ENCODE data around the gene PAIP2B.
"Not testable (repeated sequence)": the region's sequence is repeated elsewhere in the genome, so short reads cannot be mapped to it uniquely, and the experiment has no call there.

The PAIP2B gene

DNA sequence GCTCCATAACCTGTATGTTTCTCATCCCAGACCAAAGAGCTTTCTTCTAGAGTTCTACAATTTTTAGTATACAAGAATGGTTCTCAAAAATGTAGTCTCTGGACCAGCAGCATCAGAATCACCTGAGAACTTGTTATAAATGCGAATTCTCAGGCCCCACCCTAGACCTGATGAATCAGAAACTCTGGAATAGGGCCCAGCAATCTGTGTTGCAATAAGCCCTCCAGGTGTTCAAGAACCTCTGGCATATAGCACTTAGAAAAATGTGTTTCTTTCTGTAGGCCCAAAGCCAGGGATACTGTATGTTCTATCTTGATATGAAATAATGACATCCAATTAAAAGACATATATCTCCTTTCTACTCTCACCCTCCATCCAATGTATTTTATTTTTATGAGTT lies 10.4 kb downstream of the PAIP2B start:
- DNase-seq (ENCODE audit: low read depth) = no peak

DNA sequence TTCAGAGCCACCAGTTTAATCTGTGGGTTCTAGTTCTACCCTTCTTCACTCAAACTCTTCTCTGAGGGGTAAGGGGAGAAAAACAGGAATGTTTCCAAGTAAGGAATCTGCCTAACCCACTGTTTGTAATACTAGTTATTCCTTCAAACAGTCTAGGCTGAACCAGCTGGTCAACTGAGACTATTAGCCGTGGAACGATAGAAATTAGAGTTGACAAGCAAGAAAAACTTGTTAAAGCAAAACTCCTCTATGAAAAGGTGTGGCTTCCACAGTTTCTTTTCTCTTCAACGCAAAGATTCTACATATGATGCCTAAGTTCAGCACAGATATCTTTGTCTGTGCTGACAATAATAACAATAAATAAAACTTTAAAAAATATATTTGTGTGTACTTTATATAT lies 11.5 kb downstream of the PAIP2B start:
- no peak for DNase-seq (ENCODE audit: low read depth)

DNA sequence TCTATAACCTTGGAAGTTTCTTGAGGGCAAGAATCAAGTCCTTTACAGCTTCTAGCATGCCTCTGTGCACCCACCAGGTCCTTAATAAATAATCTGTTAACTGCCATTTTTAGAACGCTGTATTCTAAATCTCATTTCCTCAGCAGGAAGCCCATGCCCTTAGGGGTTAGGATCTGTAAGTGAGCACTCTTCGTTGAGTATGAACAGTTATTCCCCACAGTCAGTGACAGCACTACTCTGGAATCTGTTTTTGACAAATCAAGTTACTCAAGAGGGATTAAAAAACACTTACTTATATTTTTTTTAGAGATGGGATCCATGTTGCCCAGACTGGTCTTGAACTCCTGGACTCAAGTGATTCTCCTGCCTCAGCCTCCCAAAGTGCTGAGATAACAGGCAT lies 14.6 kb downstream of the PAIP2B start:
- DNase-seq (ENCODE audit: low read depth) = no peak

DNA sequence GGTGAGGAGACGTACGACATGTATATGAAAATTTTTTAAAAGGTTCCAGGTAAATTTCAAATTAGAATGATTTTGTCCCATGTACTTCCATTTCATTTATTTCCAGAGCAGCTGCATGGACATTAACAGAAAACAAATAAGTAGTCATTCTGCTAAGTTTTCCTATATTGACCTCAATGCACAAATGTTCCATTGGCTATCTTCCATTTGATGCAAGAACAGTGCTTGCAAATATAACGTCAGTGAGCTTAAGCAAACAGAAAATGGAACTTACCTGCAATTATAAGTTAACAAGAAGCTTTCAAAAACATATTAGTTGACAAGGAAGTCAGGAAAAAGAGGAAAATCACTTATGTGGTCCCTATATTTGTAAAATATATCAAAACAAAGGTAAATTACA lies 16.6 kb downstream of the PAIP2B start:
- DNase-seq (ENCODE audit: low read depth) = no peak

DNA sequence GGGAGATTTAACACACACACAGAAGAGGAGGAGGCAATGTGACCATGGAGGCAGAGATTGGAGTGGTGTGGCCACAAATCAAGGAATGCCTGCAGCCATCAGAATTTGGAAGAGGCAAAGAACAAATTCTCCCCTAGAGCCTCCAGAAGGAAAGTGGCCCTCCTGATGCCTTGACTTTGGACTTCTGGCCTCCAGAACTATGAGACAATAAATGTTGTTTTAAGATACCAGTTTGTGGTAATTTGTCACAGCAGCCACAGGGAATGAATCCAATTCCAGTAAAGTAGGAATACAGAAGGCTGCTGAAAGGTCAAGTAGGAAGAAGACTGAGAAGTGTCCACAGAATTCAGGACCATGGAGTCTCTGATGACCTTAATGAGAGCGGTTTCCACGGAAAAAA lies 18.1 kb downstream of the PAIP2B start:
- DNase-seq (ENCODE audit: low read depth) = no peak

DNA sequence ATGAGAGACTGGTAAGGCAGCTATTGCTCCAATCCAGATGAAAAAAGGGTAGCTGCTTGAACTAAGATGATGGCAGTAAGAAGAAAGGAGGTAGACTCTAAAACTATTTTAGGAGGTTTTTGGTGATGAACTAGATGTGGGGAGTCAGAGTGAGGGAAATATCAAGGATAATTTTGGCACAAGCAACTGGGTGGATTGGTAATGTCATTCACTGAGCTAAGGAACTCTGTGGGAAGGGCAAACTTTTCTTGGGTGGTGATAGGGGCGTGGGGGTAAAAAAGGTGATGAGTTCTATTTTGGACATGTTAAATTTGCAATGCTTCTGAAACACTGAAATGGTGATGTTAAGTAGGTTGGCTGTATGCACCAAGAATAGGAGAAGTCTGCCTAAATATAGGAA lies 19.3 kb downstream of the PAIP2B start:
- DNase-seq (ENCODE audit: low read depth) = no peak

DNA sequence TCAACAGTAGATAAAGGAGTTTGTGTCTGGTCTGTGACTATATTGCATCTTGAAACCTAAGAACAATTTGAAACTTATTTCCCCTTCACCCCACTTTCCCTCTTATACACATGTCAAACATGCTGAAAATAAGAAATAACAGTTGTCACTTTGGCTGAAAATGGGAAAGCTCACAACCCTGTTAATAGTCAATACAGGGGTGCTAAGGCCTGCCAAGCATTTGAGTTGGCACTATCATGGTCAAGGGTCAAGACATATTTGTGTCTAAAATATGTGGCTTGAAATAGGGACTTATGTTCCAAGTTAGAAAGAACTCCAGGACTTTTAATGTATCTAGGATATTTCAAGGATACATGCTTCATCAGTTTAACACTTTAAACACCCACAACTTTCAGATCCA lies 20.6 kb downstream of the PAIP2B start:
- DNase-seq (ENCODE audit: low read depth) = no peak

DNA sequence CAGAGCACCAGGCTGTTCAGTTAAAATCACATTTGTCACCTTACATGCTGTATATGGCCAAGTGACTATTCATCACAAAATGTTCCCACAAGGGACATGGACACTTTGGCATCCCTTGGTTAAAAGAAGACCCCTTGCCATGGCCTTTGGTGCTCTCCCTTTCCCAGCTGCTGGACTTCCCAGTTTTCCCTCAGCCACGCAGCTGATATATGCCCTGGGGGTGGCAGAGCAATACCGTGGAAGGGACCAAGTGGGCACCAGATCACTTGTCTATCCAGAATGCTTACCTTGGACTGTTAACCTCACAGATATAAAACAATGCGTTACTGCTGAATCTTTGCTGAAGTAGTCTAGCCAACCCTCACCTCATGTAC lies 35.3 kb downstream of the PAIP2B start:
- DNase-seq (ENCODE audit: low read depth) = no peak

DNA sequence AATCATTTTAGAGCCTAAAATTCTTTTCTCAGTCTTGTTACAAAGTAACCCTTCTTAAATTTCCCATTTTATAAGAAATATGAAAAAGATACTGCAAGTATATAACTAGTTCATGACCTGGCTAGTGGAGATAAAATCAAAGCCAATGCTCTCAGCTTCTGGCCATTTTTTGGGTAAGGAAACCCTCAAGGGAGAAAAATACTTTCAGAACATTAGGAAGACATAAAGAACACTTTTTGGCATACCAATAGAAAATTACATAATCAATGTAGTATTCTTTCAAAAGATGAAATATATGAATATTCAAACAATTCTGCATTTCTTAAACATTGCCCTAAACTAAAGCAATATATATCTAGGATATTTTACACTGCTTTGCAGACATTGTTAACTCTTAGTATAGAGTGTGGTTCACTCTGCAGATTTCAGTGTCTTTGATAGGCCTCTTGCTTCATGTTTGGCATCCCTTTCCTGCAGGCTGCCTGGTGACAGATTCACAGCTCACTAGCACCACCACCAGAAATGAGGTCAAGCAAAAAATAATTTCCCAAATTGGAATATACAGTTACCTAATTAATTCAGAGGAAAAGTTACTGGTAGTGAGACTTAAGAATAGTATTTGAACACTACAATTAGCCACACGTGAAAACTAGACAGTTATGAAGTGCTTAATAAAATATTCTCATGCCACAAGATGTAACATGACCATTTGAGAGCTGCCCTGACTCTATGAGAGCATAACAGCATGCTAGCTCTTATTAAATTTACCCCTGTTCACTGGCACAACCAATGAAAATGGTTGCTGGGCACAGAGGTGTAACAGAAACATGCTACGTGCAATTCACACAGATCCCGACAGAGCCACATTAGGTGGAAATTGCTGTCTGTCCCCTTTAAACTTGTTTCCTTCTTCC lies 36.0 kb downstream of the PAIP2B start:
- DNase-seq (ENCODE audit: low read depth) = no peak

DNA sequence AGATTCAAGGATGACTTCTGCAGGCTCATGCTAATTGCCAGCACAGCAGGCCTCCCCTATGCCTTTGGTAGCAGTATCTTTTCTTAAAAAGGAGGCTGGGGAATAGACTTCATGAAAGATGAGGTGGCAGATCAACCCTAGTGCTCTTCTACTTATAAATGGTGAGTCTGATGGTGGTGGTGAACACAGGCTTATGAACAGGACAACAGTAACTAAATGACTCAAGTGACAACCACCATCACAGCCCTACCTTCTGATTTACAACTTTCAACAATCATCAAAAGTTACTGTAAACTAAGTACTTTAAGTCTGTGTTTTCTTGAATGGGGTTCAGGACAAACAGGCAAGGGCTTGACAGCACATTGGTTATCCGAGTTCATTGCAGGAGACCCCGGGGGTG lies 39.3 kb downstream of the PAIP2B start:
- DNase-seq (ENCODE audit: low read depth) = no peak

DNA sequence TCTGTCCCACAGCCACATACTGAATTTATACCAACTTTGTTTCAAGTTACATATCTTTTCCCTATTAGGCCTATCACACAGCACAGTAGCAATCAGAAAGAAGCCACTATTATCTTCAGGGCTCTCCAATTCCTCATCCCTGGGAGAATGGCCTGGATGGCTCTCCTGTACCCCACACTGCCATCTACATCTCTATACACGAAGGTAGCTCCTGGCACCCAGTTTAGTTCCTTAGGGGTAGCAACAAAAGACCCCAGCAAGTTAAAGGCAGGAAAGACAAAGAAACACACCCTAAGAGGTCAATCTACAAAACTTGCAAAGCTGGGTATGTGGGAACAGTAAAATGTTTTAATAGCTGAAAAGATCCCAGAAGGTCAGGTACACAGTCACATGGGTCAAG lies 39.9 kb downstream of the PAIP2B start:
- no peak for DNase-seq (ENCODE audit: low read depth)

DNA sequence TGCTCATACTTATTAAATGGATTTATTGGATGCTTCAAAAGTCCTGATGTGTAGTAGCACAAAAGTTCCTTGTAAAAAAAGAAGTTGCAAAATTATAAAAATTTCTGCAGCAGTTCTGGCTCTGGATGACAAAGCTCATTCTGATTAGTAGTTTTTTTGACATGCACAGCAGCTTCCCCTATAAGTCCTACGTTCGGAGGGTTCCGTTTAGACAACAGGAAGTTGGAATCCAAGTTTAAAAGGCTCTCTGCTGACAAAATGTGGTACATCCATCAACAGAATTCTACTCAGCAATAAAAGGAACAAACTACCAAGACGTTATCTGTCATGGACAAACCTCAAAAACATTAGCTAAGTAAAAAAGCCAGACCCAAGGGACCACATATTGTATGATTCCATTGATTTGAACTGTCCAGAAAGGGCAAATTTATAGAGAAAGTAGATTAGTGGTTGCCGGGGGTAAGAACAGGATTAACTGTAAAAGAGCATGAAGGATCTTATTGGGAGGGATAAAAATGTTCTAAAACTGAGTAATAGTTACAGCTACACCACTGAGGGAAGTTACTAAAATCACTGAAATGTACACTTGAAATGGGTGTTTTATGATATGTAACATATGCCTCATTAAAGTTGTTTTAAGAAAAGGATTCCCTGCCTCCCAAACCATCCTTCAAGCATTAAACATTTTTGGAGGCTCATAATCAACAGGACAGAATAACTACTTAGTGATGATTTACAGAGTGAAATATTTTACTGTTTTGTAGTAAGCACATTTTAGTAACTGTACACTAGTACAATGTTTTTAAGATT lies 43.4 kb downstream of the PAIP2B start:
- DNase-seq (ENCODE audit: low read depth) = not testable (repeated sequence)

DNA sequence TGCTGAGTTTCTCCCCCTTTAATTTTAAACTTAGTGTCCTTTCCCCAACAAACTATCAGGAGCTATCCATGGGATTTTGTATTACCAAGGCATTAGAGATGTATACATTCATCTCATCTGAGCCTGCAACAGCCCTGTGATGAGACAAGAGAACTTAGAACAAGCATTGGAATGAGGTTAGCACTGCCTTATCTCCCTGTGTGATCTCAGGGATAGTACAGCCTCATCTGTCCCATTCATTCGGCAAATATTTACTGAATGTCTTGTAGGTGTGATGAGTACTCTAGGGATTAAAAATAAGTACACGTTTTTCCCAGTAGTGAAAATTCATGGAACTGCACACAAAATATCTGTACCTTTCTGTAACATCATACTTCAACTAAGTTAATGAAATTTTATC lies 45.6 kb downstream of the PAIP2B start:
- DNase-seq (ENCODE audit: low read depth) = no peak

DNA sequence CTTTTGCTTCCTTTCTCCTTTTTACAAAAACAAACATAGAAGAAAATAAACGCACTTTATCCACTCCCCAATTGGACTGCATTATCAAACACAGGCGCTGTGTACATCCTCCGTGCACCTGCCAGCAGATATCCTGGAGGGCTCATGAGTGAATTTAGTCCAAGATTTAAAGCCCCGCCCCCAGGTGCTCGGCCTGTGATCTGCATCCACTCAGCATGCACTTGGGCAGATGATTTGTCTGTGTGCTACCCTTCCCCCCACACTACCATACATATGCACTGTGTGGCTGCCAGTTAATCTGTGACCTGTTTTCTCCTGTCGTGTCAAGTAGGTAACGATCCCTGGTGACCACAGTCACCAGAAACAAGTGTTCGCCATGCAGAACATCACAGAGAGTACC lies 48.1 kb downstream of the PAIP2B start:
- DNase-seq (ENCODE audit: low read depth) = not testable (repeated sequence)

DNA sequence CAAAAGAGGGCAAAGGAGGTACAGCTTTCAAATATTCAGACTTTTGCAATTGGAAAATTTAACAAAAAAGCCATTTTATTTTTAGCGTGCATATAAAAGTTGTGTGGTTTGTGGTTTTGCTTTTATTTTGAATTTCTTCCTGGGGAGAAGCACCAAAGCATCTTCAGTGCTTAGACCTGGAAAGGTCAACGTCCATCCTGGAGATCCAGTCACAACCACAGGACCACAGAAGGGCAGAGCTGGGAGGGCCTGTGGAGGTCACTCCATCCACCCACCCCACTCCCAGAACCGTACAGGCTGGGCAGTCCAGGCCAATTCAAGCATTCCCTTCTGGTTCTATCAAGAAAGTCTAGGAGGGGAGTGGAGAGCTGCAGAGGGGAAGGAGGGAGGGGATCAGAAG lies 52.7 kb downstream of the PAIP2B start:
- no peak for DNase-seq (ENCODE audit: low read depth)

DNA sequence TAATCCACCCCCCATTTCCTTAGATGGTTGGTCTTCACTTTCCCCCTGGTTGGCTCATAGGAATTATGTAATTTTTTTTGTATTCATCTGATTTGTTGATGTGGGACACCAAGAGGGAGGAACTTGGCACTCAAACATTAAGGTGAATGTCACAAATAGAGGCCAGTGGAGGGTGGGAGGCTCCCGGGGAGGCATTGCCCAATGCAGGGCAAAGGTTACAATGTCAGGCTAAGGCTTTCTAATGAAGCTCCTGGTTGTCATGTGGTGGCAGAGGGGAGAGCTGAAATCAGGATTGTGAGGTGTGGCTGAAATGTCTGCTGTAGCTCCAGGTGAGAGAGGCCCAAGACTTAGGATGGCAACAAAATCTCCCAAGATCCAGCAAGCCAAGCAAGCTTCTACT lies 53.8 kb downstream of the PAIP2B start:
- no peak for DNase-seq (ENCODE audit: low read depth)

DNA sequence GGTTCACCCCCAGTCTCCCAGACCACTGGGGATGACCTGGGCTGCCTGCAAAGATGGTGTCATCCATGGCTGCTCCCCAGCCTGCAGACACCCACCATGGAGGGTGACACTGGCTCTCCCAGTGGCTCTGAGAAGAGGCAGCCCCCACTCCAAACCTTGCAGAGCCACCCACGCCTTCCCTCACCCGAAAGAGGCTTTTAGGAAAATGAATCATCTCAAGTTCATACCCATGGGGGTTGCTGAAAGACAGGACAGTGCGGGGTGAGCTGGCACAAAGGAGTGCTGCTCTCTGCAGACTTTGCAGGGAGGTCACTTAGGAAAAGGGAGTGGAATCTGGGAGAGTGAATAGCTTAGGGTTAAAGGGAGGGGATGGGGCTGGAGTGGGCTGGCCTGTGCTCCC lies 60.1 kb downstream of the PAIP2B start:
- DNase-seq (ENCODE audit: low read depth) = no peak

DNA sequence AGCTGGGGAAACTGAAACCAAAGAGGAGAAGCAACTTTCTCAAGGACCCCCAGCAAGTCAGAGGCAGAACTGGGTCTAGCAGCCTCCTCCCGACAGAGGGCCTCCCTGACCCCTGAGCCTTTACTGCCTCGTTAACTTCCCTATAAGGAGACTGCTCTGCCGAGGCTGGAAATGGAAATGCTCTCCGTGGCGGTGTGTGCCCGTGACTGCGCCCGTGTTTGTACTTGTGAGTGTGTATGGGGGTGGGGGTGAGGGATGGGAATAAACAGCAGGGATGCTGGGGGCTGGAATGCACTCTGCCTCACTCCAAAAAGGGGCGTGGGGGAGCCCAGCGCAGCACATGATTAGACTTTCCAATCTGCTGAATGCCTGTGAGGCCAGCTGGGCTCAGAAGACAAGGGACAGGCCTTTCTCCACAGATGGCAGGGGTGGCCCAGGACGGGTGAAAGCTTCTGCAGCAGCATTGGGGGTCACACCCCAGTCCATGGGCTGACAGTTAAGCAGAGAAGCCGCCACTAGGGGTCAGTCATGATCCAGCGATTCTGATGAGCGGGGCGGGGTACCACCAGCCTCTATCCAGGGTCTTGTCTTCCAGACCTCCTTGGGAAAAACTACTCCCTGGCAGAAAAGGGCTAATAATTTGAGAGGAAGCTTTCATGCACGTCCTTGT lies 69.6 kb downstream of the PAIP2B start:
- peak; percentile 39 for DNase-seq (ENCODE audit: low read depth)

DNA sequence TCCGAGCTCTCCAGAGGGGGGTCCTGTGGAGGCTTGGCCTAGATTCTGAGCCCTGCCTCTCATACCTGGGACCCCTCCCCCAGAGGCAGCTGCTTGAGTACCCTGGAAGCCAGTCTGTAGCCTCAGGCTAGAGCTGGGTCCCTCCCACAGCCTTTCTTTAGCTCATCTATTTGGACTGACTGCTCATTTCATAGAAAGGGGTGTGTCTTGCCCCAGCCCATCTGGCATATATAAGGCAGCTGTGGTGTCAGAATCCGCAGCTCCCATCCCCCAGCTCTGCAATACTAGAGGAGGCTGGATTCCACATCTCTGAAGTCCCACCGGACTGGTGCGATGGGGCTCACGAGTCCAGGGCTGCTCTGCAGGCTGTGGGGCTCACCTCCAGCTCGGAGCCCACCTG lies 70.3 kb downstream of the PAIP2B start:
- DNase-seq (ENCODE audit: low read depth) = no peak

DNA sequence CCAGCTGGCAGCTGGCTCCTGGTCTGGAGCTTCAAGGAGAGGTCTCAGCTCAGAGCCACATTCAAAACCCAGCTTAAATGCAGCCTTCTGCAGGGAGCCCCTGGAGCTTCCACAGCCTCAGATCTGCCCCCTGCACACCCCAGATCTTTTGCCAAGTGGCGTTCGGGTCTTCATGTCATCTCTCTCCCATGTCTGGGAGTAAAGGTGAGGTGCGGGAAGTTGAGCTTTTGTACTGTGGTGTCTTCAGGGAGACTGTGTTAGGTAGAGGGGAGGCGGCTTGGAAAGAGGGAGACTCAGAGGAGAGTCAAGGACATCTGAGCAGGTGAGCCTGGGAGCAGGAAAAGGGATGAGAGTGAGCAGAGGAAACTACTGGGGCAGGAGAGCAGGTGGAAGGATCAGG lies 71.1 kb downstream of the PAIP2B start:
- no peak for DNase-seq (ENCODE audit: low read depth)

DNA sequence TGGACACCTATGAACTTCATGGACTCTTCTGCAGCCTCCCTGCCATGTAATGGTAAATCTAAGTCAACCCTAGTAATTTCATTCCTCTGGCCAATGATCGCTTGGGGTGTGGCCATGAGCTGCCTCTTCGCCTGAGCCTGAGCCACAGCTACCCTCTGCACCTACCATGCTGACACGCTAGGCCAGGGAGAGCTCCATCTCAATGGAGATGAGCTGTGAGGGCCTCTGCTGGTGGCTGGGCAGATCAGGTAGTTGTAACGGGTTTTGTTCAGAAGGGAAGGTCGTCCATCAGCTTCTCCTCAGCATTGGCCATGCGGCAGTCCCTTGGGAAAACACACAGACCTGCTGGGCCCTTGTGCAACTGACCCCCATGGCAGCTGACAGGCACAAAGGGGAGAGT lies 72.1 kb downstream of the PAIP2B start:
- no peak for DNase-seq (ENCODE audit: low read depth)

DNA sequence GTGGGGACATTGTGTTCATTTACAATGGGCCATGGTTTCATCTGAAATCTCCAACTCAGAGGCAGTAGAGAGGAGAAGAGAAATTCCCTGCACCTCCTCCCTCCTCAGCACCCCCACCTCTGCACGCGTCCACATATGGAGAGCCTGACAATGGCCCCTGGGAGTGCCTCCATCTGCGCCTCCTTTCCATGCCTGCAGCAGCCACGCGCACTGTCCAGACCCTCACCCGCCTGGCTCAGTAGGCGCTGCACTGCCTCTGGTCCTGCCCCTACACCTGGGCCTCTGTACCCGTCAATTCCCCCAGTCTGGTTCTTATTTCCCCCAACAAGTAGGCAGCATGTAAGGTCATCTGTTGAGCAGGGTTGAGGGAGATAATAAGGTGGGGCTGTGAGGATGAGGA lies 72.6 kb downstream of the PAIP2B start:
- DNase-seq (ENCODE audit: low read depth) = no peak

Data from stimulated activated CD8-positive, alpha-beta memory T cell treated with anti-CD3 and anti-CD28 coated beads, Interleukin-12 subunit alpha, Interleukin-12 subunit beta, amount 100 ng/mL, for 1 hour (primary cell).